ENCODE measurements around the gene MARCHF11.

DNA sequence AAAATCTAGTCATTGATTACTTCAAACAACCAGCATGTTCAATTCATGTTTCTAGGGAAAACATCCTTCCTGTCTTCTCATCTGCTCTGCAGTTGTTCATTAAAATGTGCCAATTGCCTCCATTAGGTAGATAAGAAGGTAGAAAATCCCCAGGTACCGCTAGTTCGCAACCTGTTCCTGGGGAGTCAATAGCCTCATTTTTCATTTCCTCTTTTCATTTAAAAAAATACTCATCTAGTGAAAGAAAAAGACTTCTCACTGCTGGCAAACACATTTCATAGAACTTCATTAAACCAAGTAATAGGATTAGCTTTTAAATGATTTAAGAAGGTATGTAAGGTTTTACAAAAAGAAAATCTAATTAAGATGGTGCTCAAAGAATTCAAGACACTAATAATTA is 113.3 kb downstream of the MARCHF11 start:
- TF ChIP-seq, protein P1, sequence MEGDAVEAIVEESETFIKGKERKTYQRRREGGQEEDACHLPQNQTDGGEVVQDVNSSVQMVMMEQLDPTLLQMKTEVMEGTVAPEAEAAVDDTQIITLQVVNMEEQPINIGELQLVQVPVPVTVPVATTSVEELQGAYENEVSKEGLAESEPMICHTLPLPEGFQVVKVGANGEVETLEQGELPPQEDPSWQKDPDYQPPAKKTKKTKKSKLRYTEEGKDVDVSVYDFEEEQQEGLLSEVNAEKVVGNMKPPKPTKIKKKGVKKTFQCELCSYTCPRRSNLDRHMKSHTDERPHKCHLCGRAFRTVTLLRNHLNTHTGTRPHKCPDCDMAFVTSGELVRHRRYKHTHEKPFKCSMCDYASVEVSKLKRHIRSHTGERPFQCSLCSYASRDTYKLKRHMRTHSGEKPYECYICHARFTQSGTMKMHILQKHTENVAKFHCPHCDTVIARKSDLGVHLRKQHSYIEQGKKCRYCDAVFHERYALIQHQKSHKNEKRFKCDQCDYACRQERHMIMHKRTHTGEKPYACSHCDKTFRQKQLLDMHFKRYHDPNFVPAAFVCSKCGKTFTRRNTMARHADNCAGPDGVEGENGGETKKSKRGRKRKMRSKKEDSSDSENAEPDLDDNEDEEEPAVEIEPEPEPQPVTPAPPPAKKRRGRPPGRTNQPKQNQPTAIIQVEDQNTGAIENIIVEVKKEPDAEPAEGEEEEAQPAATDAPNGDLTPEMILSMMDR (IDR thresholded peaks at IDR 0.05; ENCODE audit: borderline replicate concordance, extremely low read depth, low read length, poor library complexity, severe bottlenecking), result no peak
- TF ChIP-seq EZH2 (IDR thresholded peaks at IDR 0.05; ENCODE audit: borderline replicate concordance, low read depth, low read length, severe bottlenecking), result no peak
